H1 (cell line): ENCODE measurements around the gene ALPK3. TPM values are rescaled to one million over a fixed set of nuclear protein-coding genes. Genes with fewer than 3 reads are reported as not detected.

Experiments used
- CHD7 ChIP-seq: fragments of 300-600 bp; sonication (generic); IDR thresholded peaks from 2 replicates; pipeline ENCODE4 v1.7.1; 2012; ENCODE audit warnings: low read length, moderate library complexity, mild to moderate bottlenecking, inconsistent platforms; ENCODE audit not compliant: insufficient replicate concordance
- CREB1 ChIP-seq: IDR thresholded peaks from 2 replicates; pipeline ENCODE4 v1.6.1; 2012; ENCODE audit warnings: inconsistent platforms
- KDM1A ChIP-seq: fragments of 200-600, 300-600 bp; sonication (generic); IDR thresholded peaks from 2 replicates; pipeline ENCODE4 v1.7.1; 2016; ENCODE audit warnings: mild to moderate bottlenecking, low read length, borderline replicate concordance
- MAFK ChIP-seq: IDR thresholded peaks from 2 replicates; pipeline ENCODE4 v1.6.1; 2012; ENCODE audit warnings: low read depth, mild to moderate bottlenecking, improper control_type of control experiment, low read length
- NANOG ChIP-seq: IDR thresholded peaks from 2 replicates; pipeline ENCODE4 v1.6.1; 2011; ENCODE audit warnings: low read length, low read depth, mild to moderate bottlenecking, inconsistent platforms; ENCODE audit not compliant: insufficient read depth, poor library complexity, severe bottlenecking
- RAD21 ChIP-seq, 2 experiments: IDR thresholded peaks in 1 of 2; conservative IDR thresholded peaks in 1 of 2; 2 replicates each; pipeline ENCODE4 v1.6.1; 2011; ENCODE audit warnings: low read depth in 2 of 2, low read length in 2 of 2, improper control_type of control experiment in 1 of 2, inconsistent platforms in 1 of 2, mild to moderate bottlenecking in 1 of 2, moderate library complexity in 1 of 2
- SRF ChIP-seq: IDR thresholded peaks from 2 replicates; pipeline ENCODE4 v1.6.1; 2011; ENCODE audit warnings: mild to moderate bottlenecking, low read depth, low read length, moderate library complexity
- TEAD4 ChIP-seq: IDR thresholded peaks from 2 replicates; pipeline ENCODE4 v1.6.1; 2012; ENCODE audit warnings: low read depth, low read length, inconsistent platforms, mixed read lengths
- polyA plus RNA-seq, 7 experiments: library from polyadenylated mRNA; depleted of rRNA in 3 of 7; stranded (reverse) in 5 of 7; unstranded in 2 of 7; fragments of >200 nt in 5 of 7; fragments of 200-250 nt in 2 of 7; gene quantifications; 1 replicate in 5 of 7; 2 replicates in 1 of 7; 4 replicates in 1 of 7; pipeline versions ENCODE4 v1.2.1 to v1.2.3, GENCODE V29; 2011 to 2013; ENCODE audit warnings: missing spikeins in 2 of 7, mixed read lengths in 2 of 7
- total RNA-seq: library from RNA; stranded (reverse); fragmentation: NEBNext Ultra II Directional; extraction: Animal tissue kit (Norgen Biotek cat#: 25700); gene quantifications from 2 replicates; pipeline ENCODE4 v1.2.1, GENCODE V29; 2021

ALPK3 gene
- total and polyA plus RNA-seq, 2 of the 8 experiments (the other 6 are each of a cell fraction or from before 2014, with no cell fraction given): 4.4 to 19.2 TPM

- no peak for TF ChIP-seq CHD7
- no peak for TF ChIP-seq TEAD4
- TF ChIP-seq CREB1: peak; percentile 30; the same call in 1 of the 2 replicates
- TF ChIP-seq KDM1A: peak; percentile 26; the same call in 1 of the 2 replicates
- peak; percentile 21; the same call in 1 of the 2 replicates for TF ChIP-seq MAFK
- peak; percentile 42 for TF ChIP-seq RAD21 (IDR thresholded peaks at IDR 0.05 in 1 of 2, conservative IDR thresholded peaks at IDR 0.05 in 1 of 2; ENCODE audit: low read depth in 2 of 2, low read length in 2 of 2)
- TF ChIP-seq NANOG: no peak
- TF ChIP-seq SRF: no peak
Measured at GRCh38 chr15:84783493-84784251, 33.5 kb upstream of the ALPK3 start (continued).
